SW 1271 (cell line): ENCODE data around the gene CEACAM18.

ENCODE experiments used
- DNase-seq, 2 experiments: peaks; one replicate each; lab custom pipeline; 2025; lab: John Stamatoyannopoulos, UW

CEACAM18 gene

GRCh38 chr19:51531349-51532315 is 53.3 kb downstream of the CEACAM18 start, which contains the start of gene SIGLEC6:
SIGLEC6 (minus strand) TSS chr19:51531670; CDS start chr19:51531648, 22 bp downstream.
- DNase-seq, result no peak

- no peak for DNase-seq
Observed at GRCh38 chr19:51535535-51535934, 57.2 kb downstream of the CEACAM18 start.

GRCh38 chr19:51539821-51540366 is 61.6 kb downstream of the CEACAM18 start:
- no peak for DNase-seq
